SJSA1 (cell line): ENCODE data around the gene SBNO2. TPM values are rescaled to one million over a fixed set of nuclear protein-coding genes. Genes with fewer than 3 reads are reported as not detected.
A peak's percentile ranks its signal among the peaks of the same experiment; 100 is the strongest.

ENCODE experiments used
- DNase-seq, 2 experiments: peaks; one replicate each; pipeline ENCODE4 v3.0.0-alpha.2; 2015 to 2020; ENCODE audit warnings: low spot score in 2 of 2, low read depth in 1 of 2
- H3K27ac ChIP-seq: fragments of 250-450 bp; sonication (Bioruptor Pico); 2 replicates; pipeline ENCODE4 v1.5.1; 2020; ENCODE audit warnings: mild to moderate bottlenecking, moderate library complexity
- H3K27me3 ChIP-seq: fragments of 250-450 bp; sonication (Bioruptor Pico); replicated peaks from 2 replicates; pipeline ENCODE4 v1.5.1; 2020; ENCODE audit warnings: mild to moderate bottlenecking, moderate library complexity
- H3K36me3 ChIP-seq: fragments of 250-450 bp; sonication (Bioruptor Pico); 2 replicates; pipeline ENCODE4 v1.5.1; 2020; ENCODE audit warnings: mild to moderate bottlenecking
- H3K4me1 ChIP-seq: fragments of 250-450 bp; sonication (Bioruptor Pico); replicated peaks from 2 replicates; pipeline ENCODE4 v1.6.1; 2021; ENCODE audit warnings: mild to moderate bottlenecking
- H3K4me3 ChIP-seq: fragments of 250-450 bp; sonication (Bioruptor Pico); 2 replicates; pipeline ENCODE4 v1.5.1; 2020; ENCODE audit warnings: mild to moderate bottlenecking
- H3K9me3 ChIP-seq: fragments of 250-450 bp; sonication (Bioruptor Pico); replicated peaks from 2 replicates; pipeline ENCODE4 v1.5.1; 2020; ENCODE audit warnings: mild to moderate bottlenecking
- total RNA-seq: library from RNA; depleted of rRNA; stranded (reverse); fragments of >200 nt; shearing (Covaris generic); gene quantifications from 2 replicates; pipeline ENCODE4 v1.2.3, GENCODE V29; 2014

SBNO2 gene
- total RNA-seq, 1 experiment from 2014 or later: 24.8 TPM

- Histone ChIP-seq H3K36me3 (peaks cover 85% of the 10 kb centered on the region), H3K27me3 (no peaks in the 10 kb centered on the region), H3K27ac (no peak overlapping the region), H3K9me3 (no peaks in the 10 kb centered on the region; the same call in 1 of the 2 replicates), H3K4me3 (no peak overlapping the region), H3K4me1 (peaks cover 16% of the 10 kb centered on the region)
- peak; percentile 65 to 98 for DNase-seq
Measured at GRCh38 chr19:1113030-1113985, 60.8 kb downstream of the SBNO2 start.

GRCh38 chr19:1112268-1113029 is 61.6 kb downstream of the SBNO2 start:
- Histone ChIP-seq H3K4me3 (no peak overlapping the region), H3K27ac (no peak overlapping the region), H3K9me3 (no peaks in the 10 kb centered on the region; the same call in 1 of the 2 replicates), H3K27me3 (no peaks in the 10 kb centered on the region), H3K36me3 (peaks cover 82% of the 10 kb centered on the region), H3K4me1 (peaks cover 16% of the 10 kb centered on the region)
- DNase-seq: no peak

GRCh38 chr19:1111641-1112267 is 62.3 kb downstream of the SBNO2 start:
- H3K4me1 ChIP-seq: peaks cover 16% of the 10 kb centered on the region
- H3K27ac ChIP-seq: no peak overlapping the region
- no peaks in the 10 kb centered on the region for H3K27me3 ChIP-seq
- no peak overlapping the region for H3K4me3 ChIP-seq
- H3K9me3 ChIP-seq: no peaks in the 10 kb centered on the region; the same call in 1 of the 2 replicates
- peaks cover 82% of the 10 kb centered on the region for H3K36me3 ChIP-seq
- no peak for DNase-seq

GRCh38 chr19:1110809-1111640 is 63.0 kb downstream of the SBNO2 start:
- Histone ChIP-seq H3K4me1 (peaks cover 16% of the 10 kb centered on the region), H3K4me3 (no peak overlapping the region), H3K27me3 (no peaks in the 10 kb centered on the region), H3K36me3 (peaks cover 82% of the 10 kb centered on the region), H3K27ac (no peak overlapping the region), H3K9me3 (no peaks in the 10 kb centered on the region; the same call in 1 of the 2 replicates)
- DNase-seq: no peak

GRCh38 chr19:1109697-1110671 is 64.1 kb downstream of the SBNO2 start:
- Histone ChIP-seq H3K4me3 (no peak overlapping the region), H3K36me3 (peaks cover 82% of the 10 kb centered on the region), H3K27ac (no peak overlapping the region), H3K9me3 (no peaks in the 10 kb centered on the region; the same call in 1 of the 2 replicates), H3K4me1 (peaks cover 20% of the 10 kb centered on the region), H3K27me3 (no peaks in the 10 kb centered on the region)
- no peak for DNase-seq

- no peak overlapping the region for H3K27ac ChIP-seq
- peaks cover 79% of the 10 kb centered on the region for H3K36me3 ChIP-seq
- H3K27me3 ChIP-seq: no peaks in the 10 kb centered on the region
- no peak overlapping the region for H3K4me3 ChIP-seq
- H3K9me3 ChIP-seq: no peaks in the 10 kb centered on the region; the same call in 1 of the 2 replicates
- no peak for DNase-seq
- H3K4me1 ChIP-seq: peaks cover 24% of the 10 kb centered on the region
Measured at GRCh38 chr19:1109032-1109551, 65.0 kb downstream of the SBNO2 start.

- H3K27me3 ChIP-seq: no peaks in the 10 kb centered on the region
- no peaks in the 10 kb centered on the region; the same call in 1 of the 2 replicates for H3K9me3 ChIP-seq
- H3K36me3 ChIP-seq: peaks cover 72% of the 10 kb centered on the region
- DNase-seq: no peak
- H3K4me1 ChIP-seq: peaks cover 18% of the 10 kb centered on the region
- H3K4me3 ChIP-seq: no peak overlapping the region
- H3K27ac ChIP-seq: no peak overlapping the region
Measured at GRCh38 chr19:1108291-1109031, 65.6 kb downstream of the SBNO2 start.

- no peaks in the 10 kb centered on the region for H3K27me3 ChIP-seq
- peaks cover 68% of the 10 kb centered on the region for H3K36me3 ChIP-seq
- H3K9me3 ChIP-seq: no peaks in the 10 kb centered on the region; the same call in 1 of the 2 replicates
- peaks cover 18% of the 10 kb centered on the region for H3K4me1 ChIP-seq
- no peak for DNase-seq
- H3K27ac ChIP-seq: no peak overlapping the region
- no peak overlapping the region for H3K4me3 ChIP-seq
Measured at GRCh38 chr19:1107661-1108261, 66.3 kb downstream of the SBNO2 start.

GRCh38 chr19:1106841-1107660 is 67.0 kb downstream of the SBNO2 start:
- H3K27me3 ChIP-seq: no peaks in the 10 kb centered on the region
- peaks cover 22% of the 10 kb centered on the region for H3K4me1 ChIP-seq
- DNase-seq: no peak
- H3K9me3 ChIP-seq: no peaks in the 10 kb centered on the region
- no peak overlapping the region for H3K4me3 ChIP-seq
- H3K36me3 ChIP-seq: peaks cover 61% of the 10 kb centered on the region
- H3K27ac ChIP-seq: no peak overlapping the region

GRCh38 chr19:1105873-1106840 is 67.9 kb downstream of the SBNO2 start:
- Histone ChIP-seq H3K27me3 (no peaks in the 10 kb centered on the region), H3K9me3 (no peaks in the 10 kb centered on the region), H3K27ac (no peak overlapping the region), H3K36me3 (peaks cover 56% of the 10 kb centered on the region), H3K4me3 (no peak overlapping the region), H3K4me1 (peaks cover 31% of the 10 kb centered on the region)
- no peak for DNase-seq
